Naive thymus-derived CD8-positive, alpha-beta T cell (primary cell): ENCODE data around the gene USP7. TPM values are rescaled to one million over a fixed set of nuclear protein-coding genes. Genes with fewer than 3 reads are reported as not detected.
"Not testable (repeated sequence)": the region's sequence is repeated elsewhere in the genome, so short reads cannot be mapped to it uniquely, and the experiment has no call there.

Experiments
- ATAC-seq, 2 donors: fragments of 150-1000 bp; cut with Tn5 transposase in 1 of 2; sonication (Bioruptor Pico), chemical (Tn5 transposase) in 1 of 2; 1 replicate in 1 of 2; 2 replicates in 1 of 2; pipeline ENCODE4 v1.10.0; 2021; ENCODE audit warnings: mild to moderate bottlenecking in 2 of 2, moderate library complexity in 2 of 2
- POLR2A ChIA-PET: fragments of 350-600 bp; sonication (Branson Sonifier 250); formaldehyde crosslinking; loops from one replicate; lab custom pipeline; 2021; ENCODE audit warnings: antibody characterized with exemption; lab: Charles Lee
- DNase-seq, 10 donors: peaks; one replicate each; pipeline versions ENCODE4 v3.0.0 to v3.0.0-alpha.2; 2020 to 2022
- H3K27ac Mint-ChIP-seq, 10 donors: one replicate each; pipeline ENCODE4 v1.8.0; 2020 to 2022; ENCODE audit warnings: mild to moderate bottlenecking in 10 of 10, mixed read lengths in 10 of 10, moderate library complexity in 4 of 10, inconsistent platforms in 1 of 10
- H3K27me3 Mint-ChIP-seq, 5 donors: one replicate each; pipeline ENCODE4 v1.8.0; 2021 to 2022; ENCODE audit warnings: mixed read lengths in 5 of 5
- H3K36me3 Mint-ChIP-seq, 3 donors: one replicate each; pipeline ENCODE4 v1.8.0; 2020 to 2022; ENCODE audit warnings: mixed read lengths in 3 of 3, mild to moderate bottlenecking in 2 of 3, inconsistent platforms in 1 of 3
- H3K4me1 Mint-ChIP-seq, 4 donors: one replicate each; pipeline ENCODE4 v1.8.0; 2021 to 2022; ENCODE audit warnings: mixed read lengths in 4 of 4
- H3K4me3 Mint-ChIP-seq, 10 donors: one replicate each; pipeline ENCODE4 v1.8.0; 2020 to 2022; ENCODE audit warnings: mild to moderate bottlenecking in 10 of 10, mixed read lengths in 10 of 10, moderate library complexity in 6 of 10, inconsistent platforms in 1 of 10
- H3K9me3 Mint-ChIP-seq, 9 donors: one replicate each; pipeline ENCODE4 v1.8.0; 2020 to 2022; ENCODE audit warnings: mixed read lengths in 9 of 9, mild to moderate bottlenecking in 3 of 9, inconsistent platforms in 1 of 9, moderate library complexity in 1 of 9
- polyA plus RNA-seq, 3 donors: library from polyadenylated mRNA; unstranded; fragments of 300-500 nt; fragmentation: Illumina TruSeq; gene quantifications; one replicate each; pipeline ENCODE4 v1.2.3, GENCODE V29; 2021
- total RNA-seq, 8 experiments: library from RNA in 2 of 8; stranded (reverse) in 2 of 8; gene quantifications; one replicate each; pipeline ENCODE4 v1.2.3 and lab custom pipeline; 2021 to 2026

The USP7 gene
- total and polyA plus RNA-seq, 5 experiments from 2014 or later: 6.4 to 207 (median 9.9) TPM

DNA sequence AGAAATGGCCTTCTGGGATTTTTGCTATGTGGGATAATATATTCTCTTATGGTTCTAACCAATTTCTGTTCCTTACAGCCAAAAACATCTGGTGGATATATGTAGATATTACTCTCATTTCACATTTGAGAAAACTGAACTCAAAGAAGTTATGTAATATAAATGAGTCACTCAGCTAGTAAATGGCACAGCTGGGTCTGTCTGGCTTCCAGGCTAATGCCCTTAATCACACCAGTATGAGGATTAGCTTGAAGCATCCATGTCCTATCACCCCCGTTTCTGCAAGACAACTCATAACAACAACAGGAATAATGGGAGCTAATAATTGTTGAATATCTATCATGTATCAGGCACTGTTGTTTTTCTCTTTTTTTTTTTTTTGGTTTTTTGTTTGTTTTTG lies 34.4 kb upstream of the USP7 start:
- Mint-ChIP-seq H3K4me3 (no peak overlapping the region), H3K27ac (no peak overlapping the region), H3K4me1 (no peaks in the 10 kb centered on the region), H3K9me3 (no peaks in the 10 kb centered on the region), H3K27me3 (no peaks in the 10 kb centered on the region), H3K36me3 (no peaks in the 10 kb centered on the region)
- ATAC-seq (no peak), DNase-seq (no peak)
- POLR2A ChIA-PET: interaction anchor here (0.6 kb wide), 1 partner anchor 27 kb away, joined by 4 read pairs; no protein-coding TSS in a partner anchor

DNA sequence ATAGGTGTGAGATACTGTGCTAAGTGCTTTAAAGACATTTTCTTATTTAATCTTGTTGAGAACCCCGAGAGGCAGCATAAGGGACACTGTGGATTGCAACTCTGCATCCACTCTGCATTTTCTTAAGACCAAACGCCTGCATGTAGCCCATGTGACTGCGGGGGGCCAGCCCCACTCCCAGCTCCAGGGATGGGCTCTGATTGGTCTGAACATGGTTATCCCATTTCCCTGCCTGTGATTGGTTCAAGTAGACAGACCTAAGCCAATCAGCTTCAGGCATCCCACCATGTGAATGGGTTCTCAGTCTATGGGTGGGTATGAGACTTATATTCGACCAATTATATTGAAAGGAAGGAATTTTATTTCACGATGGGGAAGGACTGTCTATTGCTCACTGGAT lies 33.2 kb upstream of the USP7 start:
- no peak overlapping the region for H3K4me3 Mint-ChIP-seq
- no peak for ATAC-seq
- H3K36me3 Mint-ChIP-seq: no peaks in the 10 kb centered on the region
- POLR2A ChIA-PET: no interaction called here
- DNase-seq: no peak
- H3K27me3 Mint-ChIP-seq: no peaks in the 10 kb centered on the region
- no peaks in the 10 kb centered on the region for H3K9me3 Mint-ChIP-seq
- H3K4me1 Mint-ChIP-seq: no peaks in the 10 kb centered on the region
- no peak overlapping the region for H3K27ac Mint-ChIP-seq

DNA sequence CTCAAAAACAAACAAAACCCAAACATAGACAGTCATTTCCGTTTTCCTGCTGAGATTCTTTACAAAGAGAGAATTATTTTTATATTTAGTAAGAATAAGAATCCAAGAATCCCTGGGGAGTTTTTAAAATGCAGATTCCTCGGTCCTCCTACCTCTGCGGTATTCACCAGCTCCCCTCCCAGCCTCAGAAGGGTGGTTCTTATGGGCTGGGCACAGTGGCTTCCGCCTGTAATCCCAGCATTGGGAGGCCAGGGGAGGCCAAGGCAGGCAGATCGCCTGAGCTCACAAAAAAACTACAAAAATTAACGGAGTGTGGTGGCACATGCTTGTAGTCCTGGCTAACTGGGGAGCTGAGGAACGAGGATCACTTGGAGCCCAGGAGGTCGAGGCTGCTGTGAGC lies 26.7 kb upstream of the USP7 start:
- H3K27ac Mint-ChIP-seq: no peak overlapping the region
- POLR2A ChIA-PET: no interaction called here
- ATAC-seq: no peak

DNA sequence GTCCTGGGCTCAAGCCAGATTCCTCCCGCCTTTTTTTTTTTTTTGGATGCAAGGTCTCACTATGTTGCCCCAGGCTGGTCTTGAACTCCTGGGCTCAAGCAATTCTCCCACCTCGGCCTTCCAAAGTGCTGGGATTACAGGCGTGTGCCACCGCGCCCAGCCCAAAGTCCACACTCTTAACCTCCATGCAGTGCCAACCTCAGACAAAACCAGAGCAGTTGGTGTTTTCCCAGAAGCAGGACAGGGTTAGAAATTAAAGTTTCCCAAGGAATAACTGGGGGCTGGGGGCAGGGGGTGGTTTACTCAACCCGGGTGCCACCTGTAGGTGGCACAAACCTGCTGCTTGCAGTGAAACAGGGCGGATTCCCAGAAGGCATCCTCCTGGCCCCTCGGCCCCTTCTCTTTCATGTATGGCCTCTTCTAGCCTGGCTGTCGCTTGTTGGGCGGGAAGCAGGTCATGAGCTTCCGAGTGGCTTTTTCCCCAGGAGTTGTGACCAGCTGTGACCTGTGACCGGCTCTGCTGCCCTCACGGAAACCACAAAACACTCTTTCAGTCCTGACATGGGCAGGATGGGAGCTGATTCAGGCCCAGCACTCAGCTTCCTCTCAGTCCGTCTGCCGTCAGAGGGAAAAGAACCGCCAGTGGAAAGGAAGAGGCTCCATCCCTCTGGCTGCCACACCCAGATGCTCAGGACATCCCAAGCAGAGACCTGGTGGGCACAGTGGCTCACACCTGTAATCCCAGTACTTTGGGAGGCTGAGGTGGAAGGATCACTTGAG lies 25.6 kb upstream of the USP7 start:
- H3K27ac Mint-ChIP-seq: no peak overlapping the region
- DNase-seq (no peak), ATAC-seq (no peak)
- no peaks in the 10 kb centered on the region for H3K9me3 Mint-ChIP-seq
- no peaks in the 10 kb centered on the region for H3K4me1 Mint-ChIP-seq
- no peaks in the 10 kb centered on the region for H3K36me3 Mint-ChIP-seq
- H3K4me3 Mint-ChIP-seq: no peak overlapping the region
- POLR2A ChIA-PET: no interaction called here
- H3K27me3 Mint-ChIP-seq: no peaks in the 10 kb centered on the region

More for the DNA sequence above, 26.7 kb upstream of the USP7 start:
- Mint-ChIP-seq H3K4me3 (no peak overlapping the region), H3K9me3 (no peaks in the 10 kb centered on the region), H3K36me3 (no peaks in the 10 kb centered on the region), H3K4me1 (no peaks in the 10 kb centered on the region), H3K27me3 (no peaks in the 10 kb centered on the region)
- no peak for DNase-seq

- no peak for DNase-seq
- no peaks in the 10 kb centered on the region for H3K36me3 Mint-ChIP-seq
Observed at GRCh38 chr16:8986818-8987191, 23.1 kb upstream of the USP7 start.

DNA sequence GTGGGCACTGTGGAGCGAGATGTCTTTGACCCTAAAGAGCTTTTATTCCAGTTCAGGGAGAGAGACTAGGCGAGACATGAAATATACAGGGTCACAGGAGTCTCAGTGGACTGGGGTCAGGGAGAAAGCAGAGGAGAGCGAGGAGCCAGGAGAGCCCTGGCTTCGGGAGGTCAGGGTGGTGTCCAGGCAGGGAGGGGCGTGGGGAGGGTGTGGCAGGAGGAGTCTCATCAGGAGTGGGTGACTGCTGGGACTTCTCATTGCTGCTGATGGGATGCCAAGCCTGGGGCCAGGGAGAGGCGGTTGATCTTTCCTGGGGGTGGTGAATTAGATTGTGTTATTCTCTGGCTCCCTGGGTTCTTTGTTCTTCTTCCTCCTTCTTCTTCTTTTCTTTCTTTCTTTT lies 22.4 kb upstream of the USP7 start:
- POLR2A ChIA-PET: no interaction called here
- no peaks in the 10 kb centered on the region for H3K36me3 Mint-ChIP-seq
- no peak for DNase-seq

More at GRCh38 chr16:8986818-8987191, 23.1 kb upstream of the USP7 start:
- peak overlapping the region in 1 of 10 donors; percentile 6 for H3K27ac Mint-ChIP-seq
- H3K4me1 Mint-ChIP-seq: no peaks in the 10 kb centered on the region
- no peaks in the 10 kb centered on the region for H3K27me3 Mint-ChIP-seq
- POLR2A ChIA-PET: no interaction called here
- H3K4me3 Mint-ChIP-seq: no peak overlapping the region
- no peak for ATAC-seq
- H3K9me3 Mint-ChIP-seq: no peaks in the 10 kb centered on the region

DNA sequence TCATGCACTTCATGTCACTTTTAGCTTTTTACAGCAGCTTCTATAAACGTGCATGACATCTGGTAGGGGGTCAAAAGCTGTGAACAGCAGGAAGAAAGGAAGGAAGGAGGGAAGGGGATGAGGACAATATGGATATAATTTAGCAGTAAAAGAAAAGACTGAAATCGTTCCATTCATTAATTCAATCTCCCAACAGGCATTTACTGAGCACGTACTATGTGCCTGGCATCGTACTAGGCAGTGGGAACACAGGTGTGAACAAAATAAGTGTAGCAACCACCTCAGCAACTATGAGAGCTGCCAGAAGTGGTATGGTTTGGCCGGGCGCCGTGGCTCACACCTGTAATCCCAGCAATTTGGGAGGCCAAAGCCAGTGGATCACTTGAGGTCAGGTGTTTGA lies 19.1 kb upstream of the USP7 start:
- POLR2A ChIA-PET: no interaction called here
- ATAC-seq (no peak), DNase-seq (no peak)
- H3K36me3 Mint-ChIP-seq: no peaks in the 10 kb centered on the region
- no peaks in the 10 kb centered on the region for H3K9me3 Mint-ChIP-seq
- H3K27me3 Mint-ChIP-seq: peaks cover 0 to 2% (median 0%) of the 10 kb centered on the region in 5 donors
- no peak overlapping the region for H3K27ac Mint-ChIP-seq
- H3K4me1 Mint-ChIP-seq: no peaks in the 10 kb centered on the region
- H3K4me3 Mint-ChIP-seq: no peak overlapping the region

More for the DNA sequence above, 22.4 kb upstream of the USP7 start:
- Mint-ChIP-seq H3K9me3 (no peaks in the 10 kb centered on the region), H3K27me3 (no peaks in the 10 kb centered on the region), H3K4me3 (no peak overlapping the region), H3K27ac (no peak overlapping the region), H3K4me1 (no peaks in the 10 kb centered on the region)
- no peak for ATAC-seq

- H3K4me3 Mint-ChIP-seq, POLR2A ChIA-PET, H3K36me3 Mint-ChIP-seq, DNase-seq, ATAC-seq, H3K9me3 Mint-ChIP-seq, H3K27ac Mint-ChIP-seq, H3K27me3 Mint-ChIP-seq, H3K4me1 Mint-ChIP-seq: not testable (repeated sequence)
Observed at GRCh38 chr16:8981901-8982300, 18.2 kb upstream of the USP7 start.

DNA sequence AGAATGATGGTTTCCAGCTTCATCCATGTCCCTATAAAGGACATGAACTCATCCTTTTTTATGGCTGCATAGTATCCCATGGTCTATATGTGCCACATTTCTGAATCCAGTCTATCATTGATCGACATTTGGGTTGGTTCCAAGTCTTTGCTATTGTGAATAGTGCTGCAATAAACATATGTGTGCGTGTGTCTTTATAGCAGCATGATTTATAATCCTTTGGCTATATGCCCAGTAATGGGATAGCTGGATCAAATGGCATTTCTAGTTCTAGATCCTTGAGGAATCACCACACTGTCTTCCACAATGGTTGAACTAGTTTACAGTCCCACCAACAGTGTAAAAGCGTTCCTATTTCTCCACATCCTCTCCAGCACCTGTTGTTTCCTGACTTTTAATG lies 12.5 kb upstream of the USP7 start:
- H3K4me1 Mint-ChIP-seq, H3K36me3 Mint-ChIP-seq, H3K27me3 Mint-ChIP-seq, H3K27ac Mint-ChIP-seq, H3K9me3 Mint-ChIP-seq, ATAC-seq, DNase-seq, POLR2A ChIA-PET, H3K4me3 Mint-ChIP-seq: not testable (repeated sequence)

DNA sequence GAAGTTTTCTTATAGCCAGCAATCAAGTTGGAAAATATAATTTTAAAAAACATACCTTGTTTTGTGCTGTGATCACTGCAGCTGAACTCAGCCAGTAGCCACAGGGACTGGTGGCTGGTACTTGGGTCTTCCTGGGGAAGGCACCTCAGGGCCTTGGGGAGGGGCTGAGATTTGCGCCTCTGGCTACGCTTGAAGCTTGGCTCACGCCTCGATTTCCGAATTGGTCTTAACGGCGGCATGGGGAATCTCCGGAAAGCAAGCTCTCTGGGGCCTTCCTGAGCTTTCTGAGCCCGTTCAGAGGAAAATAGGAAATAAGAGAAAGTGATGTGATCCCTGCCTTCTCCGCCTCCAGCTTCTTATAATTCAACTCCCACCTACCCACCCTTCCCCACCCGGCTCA lies 11.3 kb upstream of the USP7 start:
- POLR2A ChIA-PET: no interaction called here

DNA sequence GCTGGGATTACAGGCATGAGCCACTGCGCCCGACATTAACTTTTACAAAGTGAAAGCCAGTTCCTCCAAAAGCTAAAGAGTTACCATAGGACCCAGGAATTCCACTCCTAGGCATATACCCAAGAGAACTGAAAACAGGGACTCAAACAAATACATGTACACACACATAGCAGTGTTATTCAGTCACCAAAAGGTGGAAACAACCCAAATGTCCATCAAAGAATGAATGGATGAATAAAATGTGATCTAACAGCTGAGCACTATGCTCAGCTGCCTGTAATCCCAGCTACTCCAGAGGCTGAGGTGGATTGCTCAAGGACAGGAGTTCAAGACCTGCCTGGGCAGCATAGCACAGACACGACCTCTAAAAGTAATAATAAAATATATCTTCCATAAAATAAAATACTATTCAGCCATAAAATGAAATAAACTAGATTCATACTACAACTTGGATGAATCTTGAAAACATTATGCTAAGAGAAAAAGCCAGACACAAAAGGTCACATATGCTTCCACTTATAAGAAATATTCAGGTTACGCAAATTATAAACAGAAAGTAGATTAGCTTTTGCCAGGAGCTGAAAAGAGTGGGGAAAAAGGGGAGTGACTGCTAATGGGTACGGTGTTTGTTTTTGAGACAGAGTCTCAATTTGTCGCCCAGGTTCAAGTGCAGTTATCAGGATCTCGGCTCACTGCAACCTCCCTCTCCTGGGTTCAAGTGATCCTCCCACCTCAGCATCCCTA lies 9.3 kb upstream of the USP7 start:
- POLR2A ChIA-PET: interaction anchor here (0.6 kb wide), 1 partner anchor 1408 kb away, joined by 3 read pairs; no protein-coding TSS in a partner anchor
- peaks cover 0 to 6% (median 2%) of the 10 kb centered on the region in 5 donors for H3K27me3 Mint-ChIP-seq
- H3K27ac Mint-ChIP-seq: no peak overlapping the region
- H3K9me3 Mint-ChIP-seq: peaks cover 0 to 4% (median 0%) of the 10 kb centered on the region in 9 donors
- no peak overlapping the region for H3K4me3 Mint-ChIP-seq
- H3K36me3 Mint-ChIP-seq: peaks cover 0 to 2% (median 0%) of the 10 kb centered on the region in 3 donors
- no peak for ATAC-seq
- no peak for DNase-seq
- no peaks in the 10 kb centered on the region for H3K4me1 Mint-ChIP-seq

More for the DNA sequence above, 11.3 kb upstream of the USP7 start:
- DNase-seq: no peak
- no peak for ATAC-seq
- no peak overlapping the region for H3K27ac Mint-ChIP-seq
- H3K4me3 Mint-ChIP-seq: no peak overlapping the region
- H3K36me3 Mint-ChIP-seq: peaks cover 0 to 2% (median 0%) of the 10 kb centered on the region in 3 donors
- H3K9me3 Mint-ChIP-seq: peaks cover 0 to 4% (median 0%) of the 10 kb centered on the region in 9 donors
- H3K4me1 Mint-ChIP-seq: no peaks in the 10 kb centered on the region
- H3K27me3 Mint-ChIP-seq: peaks cover 0 to 4% (median 2%) of the 10 kb centered on the region in 5 donors

DNA sequence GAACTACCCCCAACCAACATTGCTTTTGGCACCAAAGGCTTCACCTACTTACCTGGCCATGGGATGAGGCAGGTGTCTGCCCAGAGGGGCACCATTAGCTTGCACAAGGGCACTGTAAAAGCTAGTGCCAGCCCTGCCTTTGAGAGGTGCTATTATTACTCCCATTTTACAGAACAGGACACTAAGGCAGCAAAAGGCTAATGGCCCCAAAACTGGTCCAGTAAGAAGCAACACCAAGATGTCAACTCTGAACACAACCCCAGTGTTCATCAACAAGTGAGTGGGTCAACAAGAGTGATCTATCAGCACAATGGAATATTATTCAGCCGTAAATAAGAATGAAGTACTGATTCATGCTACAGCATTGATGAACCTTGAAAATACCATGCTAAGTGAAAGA lies 7.7 kb upstream of the USP7 start:
- Mint-ChIP-seq H3K27ac (no peak overlapping the region), H3K4me1 (peaks cover 0 to 4% (median 0%) of the 10 kb centered on the region in 4 donors), H3K9me3 (no peaks in the 10 kb centered on the region), H3K4me3 (no peak overlapping the region), H3K36me3 (no peaks in the 10 kb centered on the region), H3K27me3 (peaks cover 0 to 6% (median 0%) of the 10 kb centered on the region in 5 donors)
- POLR2A ChIA-PET: interaction anchor here (0.6 kb wide), 1 partner anchor 27 kb away, joined by 4 read pairs; no protein-coding TSS in a partner anchor
- ATAC-seq (no peak), DNase-seq (no peak)

DNA sequence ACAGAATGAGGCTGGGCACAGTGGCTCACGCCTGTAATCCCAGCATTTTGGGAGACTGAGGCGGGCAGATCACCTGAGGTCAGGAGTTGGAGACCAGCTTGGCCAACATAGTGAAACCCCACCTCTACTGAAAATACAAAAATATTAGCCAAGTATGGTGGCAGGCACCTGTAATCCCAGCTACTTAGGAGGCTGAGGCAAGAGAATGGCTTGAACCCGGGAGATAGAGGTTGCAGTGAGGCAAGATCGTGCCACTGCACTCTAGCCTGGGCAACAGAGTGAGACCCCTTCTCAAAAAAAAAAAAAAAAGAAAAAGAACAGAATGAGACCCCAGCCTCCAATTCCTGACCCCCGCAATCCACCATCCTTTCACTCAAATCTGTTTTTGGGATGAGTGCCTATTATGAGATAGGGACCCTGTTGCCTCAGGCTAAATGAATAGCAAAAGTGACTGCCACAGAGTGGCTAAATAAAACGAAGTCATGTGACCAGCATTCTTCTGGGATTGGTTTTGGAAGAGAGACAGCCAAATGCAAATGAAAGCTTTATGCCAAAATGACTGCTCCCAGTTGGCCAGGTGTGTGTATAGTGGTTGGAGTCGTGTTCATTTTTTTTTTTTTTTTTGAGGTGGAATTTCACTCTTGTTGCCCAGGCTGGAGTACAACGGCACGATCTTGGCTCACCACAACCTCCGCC lies 5.6 kb upstream of the USP7 start:
- H3K9me3 Mint-ChIP-seq, H3K36me3 Mint-ChIP-seq, H3K4me3 Mint-ChIP-seq, H3K4me1 Mint-ChIP-seq, ATAC-seq, DNase-seq, H3K27me3 Mint-ChIP-seq: not testable (repeated sequence)
- peak overlapping the region in 1 of 10 donors; percentile 22 for H3K27ac Mint-ChIP-seq
- POLR2A ChIA-PET: interaction anchor here (0.7 kb wide), 1 partner anchor 133 kb away, joined by 5 read pairs; no protein-coding TSS in a partner anchor
